GM23248 (cell line): ENCODE results near the gene PRKAR1B. TPM values are rescaled to one million over a fixed set of nuclear protein-coding genes. Genes with fewer than 3 reads are reported as not detected.

Experiments used
- DNase-seq: peaks from one replicate; pipeline ENCODE4 v3.0.0-alpha.2; 2015
- H2AFZ ChIP-seq: fragments of 200-600 bp; sonication (generic); 2 replicates; pipeline ENCODE4 v1.6.1; 2016; ENCODE audit warnings: antibody characterized with exemption
- H3F3A ChIP-seq: fragments of 200-600 bp; sonication (generic); 2 replicates; pipeline ENCODE4 v1.6.1; 2016; ENCODE audit warnings: mild to moderate bottlenecking, antibody characterized with exemption, mixed run types; ENCODE audit not compliant: insufficient read depth
- H3K27ac ChIP-seq: fragments of 200-600 bp; sonication (generic); 2 replicates; pipeline ENCODE4 v1.5.1; 2016; ENCODE audit warnings: mild to moderate bottlenecking
- H3K27me3 ChIP-seq: fragments of 200-600 bp; sonication (generic); replicated peaks from 2 replicates; pipeline ENCODE4 v1.6.1; 2016; ENCODE audit warnings: mild to moderate bottlenecking; ENCODE audit not compliant: insufficient read depth
- H3K36me3 ChIP-seq: fragments of 200-600 bp; sonication (generic); 2 replicates; pipeline ENCODE4 v1.6.1; 2016; ENCODE audit warnings: low read depth, mild to moderate bottlenecking
- H3K4me1 ChIP-seq: fragments of 200-600 bp; sonication (generic); 2 replicates; pipeline ENCODE4 v1.6.1; 2016; ENCODE audit warnings: mild to moderate bottlenecking; ENCODE audit not compliant: insufficient read depth
- H3K4me2 ChIP-seq: fragments of 200-600 bp; sonication (generic); one replicate; pipeline ENCODE4 v1.6.1; 2016; ENCODE audit warnings: mild to moderate bottlenecking; ENCODE audit not compliant: unreplicated experiment
- H3K4me3 ChIP-seq: fragments of 200-600 bp; sonication (generic); 2 replicates; pipeline ENCODE4 v1.5.1; 2016; ENCODE audit warnings: mild to moderate bottlenecking
- H3K79me2 ChIP-seq: fragments of 200-600 bp; sonication (generic); 2 replicates; pipeline ENCODE4 v1.6.1; 2016; ENCODE audit warnings: mild to moderate bottlenecking; ENCODE audit not compliant: insufficient read depth
- H3K9ac ChIP-seq: fragments of 200-600 bp; sonication (generic); 2 replicates; pipeline ENCODE4 v1.6.1; 2016; ENCODE audit warnings: mild to moderate bottlenecking
- H3K9me2 ChIP-seq: fragments of 200-600 bp; sonication (generic); 2 replicates; pipeline ENCODE4 v1.6.1; 2016; ENCODE audit warnings: mixed run types, mild to moderate bottlenecking, moderate library complexity; ENCODE audit not compliant: insufficient read depth
- H3K9me3 ChIP-seq: fragments of 200-600 bp; sonication (generic); one replicate; pipeline ENCODE4 v1.6.1; 2017; ENCODE audit warnings: low read depth
- H4K20me1 ChIP-seq: fragments of 200-600 bp; sonication (generic); 2 replicates; pipeline ENCODE4 v1.6.0; 2016; ENCODE audit not compliant: insufficient read depth
- EZH2 ChIP-seq: fragments of 200-600 bp; sonication (generic); IDR thresholded peaks from 2 replicates; pipeline ENCODE4 v1.6.1; 2018; ENCODE audit warnings: antibody characterized with exemption, mild to moderate bottlenecking; ENCODE audit not compliant: insufficient read depth, poor library complexity, severe bottlenecking
- EZH2phosphoT487 ChIP-seq: fragments of 200-600 bp; sonication (generic); IDR thresholded peaks from 2 replicates; pipeline ENCODE4 v1.6.1; 2018; ENCODE audit warnings: antibody characterized with exemption, moderate library complexity, mild to moderate bottlenecking, low read depth; ENCODE audit not compliant: insufficient read depth
- WGBS, 2 experiments: methylation state at CpG; one replicate each; pipeline ENCODE4 v1.1.6; 2015 to 2017; ENCODE audit warnings: low lambda C conversion rate in 2 of 2, low coverage in 1 of 2; ENCODE audit errors: missing lambda C conversion rate in 2 of 2; 5-methylcytosine and 5-hydroxymethylcytosine counted together
- in situ Hi-C: fragments of 300-500 bp; cut with MboI; formaldehyde crosslinking; loops from 2 replicates; pipeline ENCODE4 v1.15.0; 2020
- polyA plus RNA-seq: library from polyadenylated mRNA; unstranded; fragments of >200 nt; fragmentation: Nextera tagmentation; extraction: Ambion mirVana; gene quantifications from 2 replicates; pipeline ENCODE4 v1.2.1, GENCODE V29; 2016
- total RNA-seq: library from RNA; depleted of rRNA; stranded (reverse); fragments of >200 nt; shearing (Covaris generic); gene quantifications from 2 replicates; pipeline ENCODE4 v1.2.3, GENCODE V29; 2014

PRKAR1B gene
- total and polyA plus RNA-seq, 2 experiments from 2014 or later = 10.2 to 12.9 TPM

- no peak for DNase-seq
- peaks cover 10% of the 10 kb centered on the region; the same call in 1 of the 2 replicates for H3K27me3 ChIP-seq
- H3K27ac ChIP-seq = no peak overlapping the region
- H3K4me1 ChIP-seq = peaks cover 18% of the 10 kb centered on the region
- H4K20me1 ChIP-seq = no peaks in the 10 kb centered on the region
- H3F3A ChIP-seq = no peaks in the 10 kb centered on the region
- no peaks in the 10 kb centered on the region for H3K9me2 ChIP-seq
- 79 to 82% methylated on average over 8 to 10 of the region's 10 CpGs for WGBS, 2 experiments
- H3K79me2 ChIP-seq = no peaks in the 10 kb centered on the region
- no peaks in the 10 kb centered on the region for H3K36me3 ChIP-seq
- no peak overlapping the region for H3K9ac ChIP-seq
- H3K4me3 ChIP-seq = no peak overlapping the region
- in situ Hi-C loops = no loop called here
- H3K4me2 ChIP-seq = no peak overlapping the region
- no peaks in the 10 kb centered on the region for H3K9me3 ChIP-seq
- TF ChIP-seq EZH2phosphoT487 (no peak), EZH2 (no peak)
- H2AFZ ChIP-seq = no peak overlapping the region
Measured at GRCh38 chr7:534959-535358, 192.1 kb downstream of the PRKAR1B start.

- in situ Hi-C loops = no loop called here
- Histone ChIP-seq H3K4me1 (peaks cover 16% of the 10 kb centered on the region), H3K9ac (no peak overlapping the region), H4K20me1 (no peaks in the 10 kb centered on the region), H3F3A (no peaks in the 10 kb centered on the region), H3K9me3 (no peaks in the 10 kb centered on the region), H3K36me3 (no peaks in the 10 kb centered on the region), H2AFZ (no peak overlapping the region), H3K27me3 (peaks cover 19% of the 10 kb centered on the region; the same call in 1 of the 2 replicates), H3K79me2 (no peaks in the 10 kb centered on the region), H3K4me2 (no peak overlapping the region), H3K9me2 (no peaks in the 10 kb centered on the region), H3K4me3 (no peak overlapping the region), H3K27ac (no peak overlapping the region)
- no peak for DNase-seq
- TF ChIP-seq EZH2 (no peak), EZH2phosphoT487 (no peak)
- 74 to 81% methylated on average over 8 of the region's 8 CpGs for WGBS, 2 experiments
Measured at GRCh38 chr7:534075-534474, 193.0 kb downstream of the PRKAR1B start.

GRCh38 chr7:533266-533665 lies 193.8 kb downstream of the PRKAR1B start:
- in situ Hi-C loops = no loop called here
- H3K4me1 ChIP-seq = peaks cover 8% of the 10 kb centered on the region
- no peak overlapping the region for H3K4me3 ChIP-seq
- H3K9me2 ChIP-seq = no peaks in the 10 kb centered on the region
- no peak for TF ChIP-seq EZH2
- TF ChIP-seq EZH2phosphoT487 = no peak
- no peaks in the 10 kb centered on the region for H3K79me2 ChIP-seq
- H3K4me2 ChIP-seq = no peak overlapping the region
- no peak overlapping the region for H3K27ac ChIP-seq
- H2AFZ ChIP-seq = no peak overlapping the region
- WGBS, 2 experiments = 40 to 42% methylated on average over 17 of the region's 17 CpGs
- no peak for DNase-seq
- no peak overlapping the region for H3K9ac ChIP-seq
- no peaks in the 10 kb centered on the region for H3F3A ChIP-seq
- H3K9me3 ChIP-seq = no peaks in the 10 kb centered on the region
- no peaks in the 10 kb centered on the region for H4K20me1 ChIP-seq
- peaks cover 25% of the 10 kb centered on the region; the same call in 1 of the 2 replicates for H3K27me3 ChIP-seq
- H3K36me3 ChIP-seq = no peaks in the 10 kb centered on the region

GRCh38 chr7:532379-533143 lies 194.5 kb downstream of the PRKAR1B start:
- Histone ChIP-seq H2AFZ (no peak overlapping the region), H3K4me3 (no peak overlapping the region), H3K27ac (no peak overlapping the region), H3K27me3 (peaks cover 29% of the 10 kb centered on the region), H4K20me1 (no peaks in the 10 kb centered on the region), H3F3A (no peaks in the 10 kb centered on the region), H3K9me2 (no peaks in the 10 kb centered on the region), H3K9me3 (no peaks in the 10 kb centered on the region), H3K9ac (no peak overlapping the region), H3K36me3 (no peaks in the 10 kb centered on the region), H3K4me1 (peaks cover under 1% of the 10 kb centered on the region), H3K79me2 (no peaks in the 10 kb centered on the region), H3K4me2 (no peak overlapping the region)
- in situ Hi-C loops = no loop called here
- TF ChIP-seq EZH2phosphoT487 = no peak
- TF ChIP-seq EZH2 = no peak
- no peak for DNase-seq
- 53 to 62% methylated on average over 14 to 15 of the region's 15 CpGs for WGBS, 2 experiments
